GM10266 (cell line): ENCODE measurements around the gene CAPN8.

Source experiments
- DNase-seq: peaks from one replicate; pipeline ENCODE4 v3.0.0; 2012; ENCODE audit errors: extremely low spot score
- CTCF ChIP-seq: IDR thresholded peaks from 2 replicates; pipeline ENCODE4 v1.5.1; 2012; ENCODE audit warnings: mild to moderate bottlenecking, low read depth; ENCODE audit not compliant: control insufficient read depth, insufficient read depth; ENCODE audit errors: missing control alignments

The CAPN8 gene

DNA sequence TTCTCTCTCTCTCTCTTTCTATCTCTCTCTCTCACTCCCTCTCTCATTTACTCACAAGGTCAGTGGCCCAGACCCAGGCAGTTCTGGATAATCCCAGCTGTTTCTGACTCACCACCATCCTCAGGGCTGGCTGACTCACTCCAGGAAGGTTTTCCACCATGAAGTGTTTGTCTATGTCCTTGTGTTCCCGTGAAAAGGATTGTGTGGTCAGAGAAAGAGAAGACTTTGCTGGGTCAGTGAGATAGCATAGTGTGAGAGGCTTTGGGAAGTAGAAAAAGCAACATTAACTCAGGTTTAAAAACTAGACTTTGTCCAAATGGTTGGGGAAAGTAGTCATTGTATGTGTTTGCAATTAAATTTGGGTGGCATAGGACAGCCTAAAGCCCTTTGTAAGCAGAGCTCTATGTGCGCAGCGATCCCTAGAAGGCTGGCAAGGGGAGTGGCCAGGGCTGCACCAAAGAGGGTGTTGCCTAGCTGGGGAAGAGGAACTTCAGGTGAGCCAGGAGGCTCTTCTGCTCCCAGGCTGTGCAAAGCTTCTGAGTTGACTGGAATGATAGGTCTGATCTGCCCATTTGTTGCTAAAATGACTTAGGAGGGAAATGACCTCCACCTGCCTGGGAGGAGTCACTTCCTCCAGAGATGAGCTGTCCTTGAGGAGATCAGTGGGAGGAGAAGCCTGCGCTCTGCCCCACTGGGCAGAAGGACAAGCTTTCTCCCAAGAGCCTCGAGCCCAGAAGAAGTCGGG lies 41.9 kb upstream of the CAPN8 start:
- DNase-seq, result no peak
- TF ChIP-seq CTCF, result no peak

DNA sequence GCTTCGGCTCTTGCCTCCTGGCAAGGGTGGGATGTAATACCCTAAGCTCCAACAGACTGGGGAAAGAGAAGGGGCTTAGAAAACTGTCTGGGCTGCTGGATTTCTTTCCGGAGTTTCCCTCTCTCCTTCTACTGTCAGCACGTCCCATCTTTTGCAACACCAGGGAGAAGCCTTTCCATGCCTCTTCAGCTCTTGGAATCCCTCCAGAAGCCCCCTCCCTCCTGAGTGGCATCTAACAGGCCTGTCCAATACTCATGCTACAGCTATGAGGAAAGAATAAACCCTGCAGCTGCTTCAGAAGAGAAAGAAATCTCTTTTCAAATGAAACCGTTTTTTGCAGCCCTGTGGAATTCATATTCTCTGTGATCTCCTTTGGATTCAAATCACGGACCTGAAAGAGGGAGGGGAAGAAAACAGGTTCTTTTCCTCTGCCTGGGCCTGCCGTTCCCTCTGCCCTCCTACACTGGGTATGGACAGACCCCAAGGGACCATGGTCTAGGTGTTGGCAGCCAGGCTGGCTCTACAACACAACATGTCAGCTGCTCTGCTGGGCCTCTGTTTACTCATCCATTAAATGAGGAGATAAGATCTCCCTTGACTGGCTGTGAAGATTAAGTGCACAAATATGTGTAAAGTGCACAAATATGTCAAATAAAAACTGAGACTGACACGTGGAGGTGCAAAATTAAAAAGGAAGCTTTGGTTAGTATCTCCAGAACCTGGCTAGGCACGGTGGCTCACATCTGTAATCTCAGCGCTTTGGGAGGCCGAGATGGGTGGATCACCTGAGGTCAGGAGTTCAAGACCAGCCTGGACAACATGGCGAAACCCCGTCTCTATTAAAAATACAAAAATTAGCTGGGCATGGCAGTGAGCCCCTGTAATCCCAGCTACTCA lies 40.8 kb upstream of the CAPN8 start:
- TF ChIP-seq CTCF, result no peak
- DNase-seq, result no peak

DNA sequence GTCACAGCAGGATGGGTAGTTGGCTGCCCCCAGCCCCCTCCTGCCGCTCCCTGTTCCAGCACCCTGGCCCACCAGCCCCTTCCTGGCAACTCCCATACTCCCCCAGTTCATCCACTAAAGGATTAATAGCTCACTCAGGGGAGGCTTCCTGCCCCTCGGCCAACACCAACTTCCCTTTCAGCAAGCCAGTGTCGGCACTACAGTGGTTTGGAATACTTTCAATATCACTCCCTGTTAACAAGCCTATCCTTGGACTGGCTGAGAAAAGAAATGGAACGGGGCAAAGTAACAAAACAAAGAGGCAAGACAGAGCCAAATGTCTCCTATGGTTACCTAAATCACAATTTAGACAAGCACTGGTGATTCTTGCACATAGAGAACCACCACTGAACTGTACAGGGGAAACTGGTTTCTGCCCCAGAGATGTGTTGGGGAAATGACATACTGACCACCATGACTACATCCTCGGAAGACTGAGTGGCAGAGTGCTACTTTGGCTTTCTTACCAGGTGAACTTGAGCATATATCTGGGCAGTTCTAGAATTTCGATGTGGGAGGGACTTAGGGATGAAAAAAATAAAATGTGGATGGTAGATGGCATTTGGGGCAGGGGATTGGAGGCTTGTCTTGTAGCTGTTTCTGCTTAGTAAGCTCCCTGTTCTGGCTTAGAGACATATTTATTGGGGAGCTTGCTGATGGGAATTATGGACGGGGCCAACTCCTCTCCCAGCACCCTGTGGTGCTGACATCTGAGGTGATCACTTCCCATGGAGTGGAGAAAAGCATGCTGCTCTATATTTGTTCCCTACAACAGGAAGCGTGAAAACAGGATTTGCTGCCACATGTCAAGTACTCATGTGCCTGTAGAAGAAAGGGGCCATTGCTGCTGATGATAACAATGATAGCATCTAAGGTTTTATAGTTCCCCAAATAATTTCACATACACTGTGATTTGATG lies 39.7 kb upstream of the CAPN8 start:
- no peak for DNase-seq
- TF ChIP-seq CTCF, result no peak

GRCh38 chr1:223703668-223704013 lies 38.1 kb upstream of the CAPN8 start:
- no peak for DNase-seq
- TF ChIP-seq CTCF, result no peak

DNA sequence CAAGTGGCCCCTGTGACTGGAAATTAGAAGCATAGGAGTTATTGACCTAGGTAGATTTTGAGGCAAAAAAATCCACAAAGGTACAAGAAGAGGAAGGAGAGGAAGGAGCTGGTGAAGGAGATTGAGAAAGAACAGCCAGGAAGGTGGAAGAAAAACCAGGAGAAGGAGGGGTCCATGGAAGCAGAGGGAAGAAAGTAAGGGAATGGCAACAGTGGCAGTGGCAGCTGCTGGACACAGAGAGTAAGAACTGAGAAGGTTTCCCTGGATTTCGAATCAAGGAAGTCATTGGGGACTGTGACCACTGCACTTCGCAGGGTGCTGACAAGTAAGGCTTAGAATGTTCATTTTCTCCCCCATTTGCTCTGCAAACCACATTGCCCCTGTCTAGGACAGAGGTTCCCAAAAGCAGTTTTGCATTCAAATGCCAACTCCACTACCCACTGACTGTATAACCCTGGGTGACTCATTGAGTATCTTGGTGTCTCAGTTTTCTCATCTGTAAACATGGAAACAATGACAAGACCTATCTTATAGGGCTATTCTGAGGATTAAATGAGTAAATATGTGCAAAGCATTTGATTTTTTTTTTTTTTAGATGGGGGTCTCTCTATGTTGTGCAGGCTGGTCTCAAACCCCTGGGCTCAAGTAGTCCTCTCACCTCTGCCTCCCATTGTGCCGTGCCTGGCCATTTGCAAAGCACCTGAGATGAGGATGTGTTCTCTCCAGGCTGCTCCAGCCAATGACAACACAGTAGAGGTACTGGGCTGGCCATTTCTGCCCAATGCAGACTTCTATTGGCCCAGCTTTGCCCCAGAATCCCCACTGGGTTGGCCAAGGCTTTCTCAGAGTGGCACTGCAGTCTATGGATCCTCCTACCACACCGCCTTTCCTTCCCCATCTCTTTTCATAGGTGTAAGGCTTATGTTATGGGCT lies 37.5 kb upstream of the CAPN8 start:
- no peak for TF ChIP-seq CTCF

DNA sequence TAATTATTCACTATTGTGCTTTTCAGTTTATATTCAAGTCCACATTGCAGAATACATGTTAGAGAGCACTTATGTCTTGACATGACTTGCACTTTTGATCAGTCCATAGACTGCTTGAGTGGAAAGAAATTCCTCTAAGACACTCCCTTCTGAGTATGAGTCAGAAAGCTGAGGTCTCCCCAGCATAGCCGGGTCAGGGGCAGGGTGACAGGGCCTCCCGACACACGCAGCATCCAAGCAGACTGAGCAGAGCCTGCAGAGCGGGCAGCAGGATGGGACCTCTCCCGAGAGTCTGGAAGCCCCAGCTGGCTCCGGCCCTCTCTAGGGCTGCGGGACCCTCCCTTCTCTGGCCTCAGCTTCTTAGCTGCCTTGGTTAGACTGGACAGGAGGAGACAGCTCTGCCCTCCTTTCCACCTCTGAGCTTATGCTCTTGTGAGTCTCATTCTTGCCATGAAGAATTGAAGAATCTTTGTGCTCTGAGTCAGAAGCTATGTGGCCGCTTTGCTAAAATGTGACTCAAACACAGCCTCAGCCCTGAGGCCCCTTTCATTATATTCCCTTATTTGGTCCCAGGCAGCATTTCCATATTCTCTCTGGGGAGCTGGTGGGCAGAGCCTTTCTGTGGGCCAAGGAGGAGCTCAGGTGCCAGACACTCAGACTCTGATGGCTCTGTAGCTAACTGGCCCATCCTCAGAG lies 35.6 kb upstream of the CAPN8 start:
- DNase-seq, result no peak
- TF ChIP-seq CTCF, result no peak

More for the DNA sequence above, 37.5 kb upstream of the CAPN8 start:
- no peak for DNase-seq
